IPS-20b (cell line): ENCODE data around the gene SLC9A8.
"Not testable (repeated sequence)": the region's sequence is repeated elsewhere in the genome, so short reads cannot be mapped to it uniquely, and the experiment has no call there.

Experiments
- H3K27ac ChIP-seq: one replicate; pipeline ENCODE4 v1.5.1; 2013; ENCODE audit warnings: low read length
- H3K27me3 ChIP-seq: 2 replicates; pipeline ENCODE4 v1.6.1; 2013; ENCODE audit warnings: mild to moderate bottlenecking, low read length, inconsistent platforms; ENCODE audit not compliant: insufficient read depth
- H3K36me3 ChIP-seq: 2 replicates; pipeline ENCODE4 v1.6.1; 2013; ENCODE audit warnings: low read depth, mild to moderate bottlenecking, inconsistent platforms, low read length, moderate library complexity; ENCODE audit not compliant: insufficient read depth
- H3K4me1 ChIP-seq: 2 replicates; pipeline ENCODE4 v1.6.1; 2013; ENCODE audit warnings: mild to moderate bottlenecking, control low read depth, inconsistent platforms, low read length, moderate library complexity; ENCODE audit not compliant: insufficient read depth
- H3K4me3 ChIP-seq: 2 replicates; pipeline ENCODE4 v1.5.1; 2013; ENCODE audit warnings: mild to moderate bottlenecking, low read length, inconsistent platforms
- H3K9ac ChIP-seq: 2 replicates; pipeline ENCODE4 v1.6.1; 2013; ENCODE audit warnings: low read depth, mild to moderate bottlenecking, inconsistent platforms, low read length, moderate library complexity
- H3K9me3 ChIP-seq: 2 replicates; pipeline ENCODE4 v1.6.1; 2013; ENCODE audit warnings: mild to moderate bottlenecking, low read depth, low read length, inconsistent platforms; ENCODE audit not compliant: insufficient read depth

The SLC9A8 gene

GRCh38 chr20:49893242-49894072 is 80.8 kb downstream of the SLC9A8 start:
- no peak overlapping the region for H3K4me3 ChIP-seq
- peaks cover 10% of the 10 kb centered on the region; the same call in 1 of the 2 replicates for H3K4me1 ChIP-seq
- H3K9me3 ChIP-seq: no peaks in the 10 kb centered on the region
- no peak overlapping the region for H3K9ac ChIP-seq
- no peaks in the 10 kb centered on the region for H3K27me3 ChIP-seq
- H3K36me3 ChIP-seq: no peaks in the 10 kb centered on the region
- no peak overlapping the region for H3K27ac ChIP-seq

GRCh38 chr20:49894073-49894470 is 81.4 kb downstream of the SLC9A8 start:
- H3K36me3 ChIP-seq: no peaks in the 10 kb centered on the region
- no peak overlapping the region for H3K4me3 ChIP-seq
- H3K9ac ChIP-seq: no peak overlapping the region
- no peaks in the 10 kb centered on the region for H3K9me3 ChIP-seq
- H3K27ac ChIP-seq: no peak overlapping the region
- no peaks in the 10 kb centered on the region for H3K27me3 ChIP-seq
- peaks cover 6% of the 10 kb centered on the region; the same call in 1 of the 2 replicates for H3K4me1 ChIP-seq

- H3K27me3 ChIP-seq, H3K36me3 ChIP-seq, H3K9me3 ChIP-seq, H3K4me3 ChIP-seq, H3K27ac ChIP-seq, H3K4me1 ChIP-seq, H3K9ac ChIP-seq: not testable (repeated sequence)
These were observed 83.0 kb downstream of the SLC9A8 start for GRCh38 chr20:49895474-49896093.

GRCh38 chr20:49896204-49896603 is 83.6 kb downstream of the SLC9A8 start:
- H3K4me1 ChIP-seq: peaks cover 5% of the 10 kb centered on the region; the same call in 1 of the 2 replicates
- H3K36me3 ChIP-seq: no peaks in the 10 kb centered on the region
- no peak overlapping the region for H3K27ac ChIP-seq
- H3K4me3 ChIP-seq: no peak overlapping the region
- no peaks in the 10 kb centered on the region for H3K9me3 ChIP-seq
- no peak overlapping the region for H3K9ac ChIP-seq
- H3K27me3 ChIP-seq: no peaks in the 10 kb centered on the region

- H3K4me1 ChIP-seq: no peaks in the 10 kb centered on the region
- no peak overlapping the region for H3K9ac ChIP-seq
- H3K36me3 ChIP-seq: peaks cover 7% of the 10 kb centered on the region
- no peaks in the 10 kb centered on the region for H3K9me3 ChIP-seq
- H3K27ac ChIP-seq: no peak overlapping the region
- no peak overlapping the region for H3K4me3 ChIP-seq
- H3K27me3 ChIP-seq: no peaks in the 10 kb centered on the region
These were observed 87.1 kb downstream of the SLC9A8 start for GRCh38 chr20:49899541-49900383.

- Histone ChIP-seq H3K27me3 (no peaks in the 10 kb centered on the region), H3K27ac (no peak overlapping the region), H3K9me3 (no peaks in the 10 kb centered on the region), H3K36me3 (peaks cover 23% of the 10 kb centered on the region), H3K4me3 (no peak overlapping the region), H3K9ac (no peak overlapping the region), H3K4me1 (no peaks in the 10 kb centered on the region)
These were observed 89.0 kb downstream of the SLC9A8 start for GRCh38 chr20:49901588-49901987.

GRCh38 chr20:49904440-49905214 is 92.0 kb downstream of the SLC9A8 start:
- Histone ChIP-seq H3K27ac (no peak overlapping the region), H3K36me3 (peaks cover 39% of the 10 kb centered on the region), H3K27me3 (no peaks in the 10 kb centered on the region), H3K9ac (no peak overlapping the region), H3K4me3 (no peak overlapping the region), H3K4me1 (no peaks in the 10 kb centered on the region), H3K9me3 (no peaks in the 10 kb centered on the region)

GRCh38 chr20:49905415-49906091 is 92.9 kb downstream of the SLC9A8 start:
- Histone ChIP-seq H3K4me3 (no peak overlapping the region), H3K9ac (no peak overlapping the region), H3K27me3 (no peaks in the 10 kb centered on the region), H3K4me1 (no peaks in the 10 kb centered on the region), H3K36me3 (peaks cover 39% of the 10 kb centered on the region), H3K27ac (no peak overlapping the region), H3K9me3 (no peaks in the 10 kb centered on the region)

- Histone ChIP-seq H3K36me3 (peaks cover 39% of the 10 kb centered on the region), H3K4me1 (no peaks in the 10 kb centered on the region), H3K9me3 (no peaks in the 10 kb centered on the region), H3K27ac (no peak overlapping the region), H3K9ac (no peak overlapping the region), H3K27me3 (no peaks in the 10 kb centered on the region), H3K4me3 (no peak overlapping the region)
These were observed 93.5 kb downstream of the SLC9A8 start for GRCh38 chr20:49906101-49906604.

GRCh38 chr20:49906615-49907154 is 94.1 kb downstream of the SLC9A8 start:
- H3K9ac ChIP-seq: no peak overlapping the region
- H3K27me3 ChIP-seq: no peaks in the 10 kb centered on the region
- no peak overlapping the region for H3K27ac ChIP-seq
- H3K4me1 ChIP-seq: no peaks in the 10 kb centered on the region
- H3K9me3 ChIP-seq: no peaks in the 10 kb centered on the region
- no peak overlapping the region for H3K4me3 ChIP-seq
- H3K36me3 ChIP-seq: peaks cover 39% of the 10 kb centered on the region
